ENCODE results near the gene GSDME.

GRCh38 chr7:24800667-24801066 is 43.4 kb upstream of the GSDME start:
- TF ChIP-seq CTCF (IDR thresholded peaks at IDR 0.05; ENCODE audit: poor library complexity) (no peak), EZH2 (IDR thresholded peaks at IDR 0.05; ENCODE audit: borderline replicate concordance) (no peak), EZH2phosphoT487 (IDR thresholded peaks at IDR 0.05; ENCODE audit: low read depth, severe bottlenecking, unreplicated experiment) (no peak)
